ENCODE results near the gene PEAK1. TPM values are rescaled to one million over a fixed set of nuclear protein-coding genes. Genes with fewer than 3 reads are reported as not detected.

Gene PEAK1
- total and polyA plus RNA-seq, 10 of the 15 experiments (the other 5 are each of a cell fraction or from before 2014, with no cell fraction given) = 0.62 to 24.2 (median 11.2) TPM

GRCh38 chr15:77067691-77068367 lies 352.1 kb downstream of the PEAK1 start:
- H2AFZ ChIP-seq (ENCODE audit: control insufficient read depth, low read depth, low read length) = no peak overlapping the region; the same call in 1 of the 2 replicates
- H3K4me2 ChIP-seq (ENCODE audit: control insufficient read depth, insufficient read depth) = peak overlapping the region; percentile 92
- FAIRE-seq = peak; percentile 52
- ATAC-seq = peak; percentile 33
- SMC1A ChIA-PET (ENCODE audit: uncharacterized antibody, unreplicated experiment) = interaction anchor here (1.1 to 2.1 kb wide), 9 partner anchors 9 to 119 kb away, joined by 3 to 6 read pairs (median 4); no protein-coding TSS in a partner anchor
- RAD21 ChIA-PET (ENCODE audit: unreplicated experiment) = interaction anchor here (1.0 to 2.9 kb wide), 4 partner anchors 22 to 475 kb away, joined by 3 to 5 read pairs (median 4); no protein-coding TSS in a partner anchor
- in situ Hi-C loops (cut with MboI) (no loop called here), intact Hi-C loops (cut with micrococcal nuclease; ENCODE audit: unreplicated experiment) (no loop called here)
- CTCF ChIA-PET = interaction anchor here (0.9 to 2.5 kb wide), 10 partner anchors 8 to 94 kb away, joined by 3 to 9 read pairs (median 3); no protein-coding TSS in a partner anchor
- no peaks in the 10 kb centered on the region for H3K36me3 ChIP-seq (ENCODE audit: control insufficient read depth in 2 of 2, insufficient read depth in 2 of 2, low read length in 1 of 2)
- 0% methylated on average over 3 of the region's 3 CpGs for WGBS (ENCODE audit: insufficient coverage, insufficient replicate concordance, low lambda C conversion rate, missing lambda C conversion rate)
- no peaks in the 10 kb centered on the region for H3K27me3 ChIP-seq (replicated peaks in 1 of 2; ENCODE audit: control insufficient read depth in 2 of 2, insufficient read depth in 2 of 2, low read length in 1 of 2)
- DNase-seq (ENCODE audit: low read depth, low spot score) = no peak
- H3K9ac ChIP-seq (ENCODE audit: control insufficient read depth, insufficient read depth, low read length) = 0 out of 2 replicates have a peak overlapping the region, but pooled peaks have one; percentile 8
- no peaks in the 10 kb centered on the region for H4K20me1 ChIP-seq (ENCODE audit: control insufficient read depth, insufficient read depth)
- peaks cover 43% of the 10 kb centered on the region for H3K79me2 ChIP-seq (ENCODE audit: control insufficient read depth, insufficient read depth, low read length)
- BruUV-seq (replicated peaks) = no TSS peak
- peaks cover 28% of the 10 kb centered on the region for H3K4me1 ChIP-seq (ENCODE audit: control insufficient read depth, insufficient read depth, low read length)
- no peak for TF ChIP-seq TBL1XR1 (IDR thresholded peaks at IDR 0.05; ENCODE audit: low read depth, low read length)
- TF ChIP-seq MEF2A (IDR thresholded peaks at IDR 0.05; ENCODE audit: insufficient read depth, low read depth, low read length) = peak; percentile 68; the same call in 1 of the 2 replicates
- 0 out of 2 replicates have a peak, but pooled peaks have one; percentile 8 for TF ChIP-seq NR2F1 (conservative IDR thresholded peaks at IDR 0.05)
- TF ChIP-seq IKZF1 (conservative IDR thresholded peaks at IDR 0.05) = peak; percentile 54; the same call in 1 of the 2 replicates
- TF ChIP-seq ATF7 (IDR thresholded peaks at IDR 0.05; ENCODE audit: low read depth) = peak; percentile 56; the same call in 1 of the 2 replicates
- peak; percentile 64 for TF ChIP-seq SPI1 (IDR thresholded peaks at IDR 0.05; ENCODE audit: borderline replicate concordance, insufficient read depth, low read depth, low read length)
- TF ChIP-seq JUNB (IDR thresholded peaks at IDR 0.05) = 0 out of 2 replicates have a peak, but pooled peaks have one; percentile 26
- peak; percentile 83 for TF ChIP-seq MEF2B (IDR thresholded peaks at IDR 0.05; ENCODE audit: partially characterized antibody, poor library complexity, severe bottlenecking)
- TF ChIP-seq PAX5 (IDR thresholded peaks at IDR 0.05; ENCODE audit: borderline replicate concordance, low read depth, low read length) = no peak
- TF ChIP-seq IKZF2 (IDR thresholded peaks at IDR 0.05) = peak; percentile 60 to 67; a peak in 2 of 4 replicates
- no peak for TF ChIP-seq LARP7 (IDR thresholded peaks at IDR 0.05)
- TF ChIP-seq ZNF24 (IDR thresholded peaks at IDR 0.05) = peak; percentile 81
- peak in 1 of 2 experiments; percentile 33; a peak in 1 of 4 replicates for TF ChIP-seq BHLHE40 (IDR thresholded peaks at IDR 0.05; ENCODE audit: borderline replicate concordance in 1 of 2, low read depth in 2 of 2, low read length in 1 of 2)
- no peak for TF ChIP-seq CREB1 (IDR thresholded peaks at IDR 0.05; ENCODE audit: low read depth)
- peak; percentile 43; the same call in 1 of the 2 replicates for TF ChIP-seq MTA2 (IDR thresholded peaks at IDR 0.05; ENCODE audit: low read depth)
- no peak for TF ChIP-seq MTA3 (IDR thresholded peaks at IDR 0.05; ENCODE audit: borderline replicate concordance, low read length)
- peak; percentile 23; the same call in 1 of the 2 replicates for TF ChIP-seq SMARCA5 (IDR thresholded peaks at IDR 0.05)
- peak; percentile 56; the same call in 1 of the 2 replicates for TF ChIP-seq DPF2 (IDR thresholded peaks at IDR 0.05)
- TF ChIP-seq SP1 (IDR thresholded peaks at IDR 0.05; ENCODE audit: low read depth, low read length) = no peak
- POLR2A ChIA-PET = interaction anchor here (0.9 to 1.4 kb wide), 2 partner anchors 9 to 14 kb away, joined by 3 to 4 read pairs; no protein-coding TSS in a partner anchor
- H3K27ac ChIP-seq (ENCODE audit: control insufficient read depth, insufficient read depth) = peak overlapping the region; percentile 66
- H3K4me3 ChIP-seq = 0 out of 2 replicates have a peak overlapping the region, but pooled peaks have one; percentile 39
- no peaks in the 10 kb centered on the region for H3K9me3 ChIP-seq (replicated peaks; ENCODE audit: control insufficient read depth, insufficient read depth, low read length)

Measured in GM12878 (cell line).